ENCODE data around the gene KRT82. TPM values are rescaled to one million over a fixed set of nuclear protein-coding genes. Genes with fewer than 3 reads are reported as not detected.
"Not testable (repeated sequence)": the region's sequence is repeated elsewhere in the genome, so short reads cannot be mapped to it uniquely, and the experiment has no call there.

KRT82 gene
- total RNA-seq, 2 donors from 2014 or later, result not detected

- Histone ChIP-seq H3K4me1 (peaks cover 0 to 7% of the 10 kb centered on the region in 2 donors), H3K36me3 (no peaks in the 10 kb centered on the region), H3K27me3 (no peaks in the 10 kb centered on the region), H3K9me3 (peaks cover 0 to 13% of the 10 kb centered on the region in 2 donors), H3K27ac (peak overlapping the region in 1 of 2 donors; percentile 51), H3K4me3 (no peak overlapping the region)
- DNase-seq (ENCODE audit: low spot score), result no peak
- TF ChIP-seq, protein P1, sequence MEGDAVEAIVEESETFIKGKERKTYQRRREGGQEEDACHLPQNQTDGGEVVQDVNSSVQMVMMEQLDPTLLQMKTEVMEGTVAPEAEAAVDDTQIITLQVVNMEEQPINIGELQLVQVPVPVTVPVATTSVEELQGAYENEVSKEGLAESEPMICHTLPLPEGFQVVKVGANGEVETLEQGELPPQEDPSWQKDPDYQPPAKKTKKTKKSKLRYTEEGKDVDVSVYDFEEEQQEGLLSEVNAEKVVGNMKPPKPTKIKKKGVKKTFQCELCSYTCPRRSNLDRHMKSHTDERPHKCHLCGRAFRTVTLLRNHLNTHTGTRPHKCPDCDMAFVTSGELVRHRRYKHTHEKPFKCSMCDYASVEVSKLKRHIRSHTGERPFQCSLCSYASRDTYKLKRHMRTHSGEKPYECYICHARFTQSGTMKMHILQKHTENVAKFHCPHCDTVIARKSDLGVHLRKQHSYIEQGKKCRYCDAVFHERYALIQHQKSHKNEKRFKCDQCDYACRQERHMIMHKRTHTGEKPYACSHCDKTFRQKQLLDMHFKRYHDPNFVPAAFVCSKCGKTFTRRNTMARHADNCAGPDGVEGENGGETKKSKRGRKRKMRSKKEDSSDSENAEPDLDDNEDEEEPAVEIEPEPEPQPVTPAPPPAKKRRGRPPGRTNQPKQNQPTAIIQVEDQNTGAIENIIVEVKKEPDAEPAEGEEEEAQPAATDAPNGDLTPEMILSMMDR (IDR thresholded peaks at IDR 0.05), result no peak
These were observed 59.1 kb downstream of the KRT82 start for GRCh38 chr12:52347016-52347415.

GRCh38 chr12:52346593-52346992 is 59.5 kb downstream of the KRT82 start:
- TF ChIP-seq, protein P1 (IDR thresholded peaks at IDR 0.05), result no peak
- peaks cover 0 to 13% of the 10 kb centered on the region in 2 donors for H3K9me3 ChIP-seq
- no peak overlapping the region for H3K4me3 ChIP-seq
- no peaks in the 10 kb centered on the region for H3K27me3 ChIP-seq
- no peaks in the 10 kb centered on the region for H3K36me3 ChIP-seq
- H3K27ac ChIP-seq, result peak overlapping the region in 1 of 2 donors; percentile 51
- no peak for DNase-seq (ENCODE audit: low spot score)
- H3K4me1 ChIP-seq, result peaks cover 0 to 3% of the 10 kb centered on the region in 2 donors

GRCh38 chr12:52345041-52345440 is 61.1 kb downstream of the KRT82 start:
- not testable (repeated sequence) for H3K27ac ChIP-seq; DNase-seq (ENCODE audit: low spot score); H3K36me3 ChIP-seq; H3K27me3 ChIP-seq; H3K4me1 ChIP-seq; H3K4me3 ChIP-seq
- peaks cover 0 to 13% of the 10 kb centered on the region in 2 donors for H3K9me3 ChIP-seq

- Histone ChIP-seq H3K9me3 (peaks cover 0 to 13% of the 10 kb centered on the region in 2 donors), H3K4me3 (no peak overlapping the region), H3K27me3 (no peaks in the 10 kb centered on the region), H3K36me3 (no peaks in the 10 kb centered on the region), H3K4me1 (no peaks in the 10 kb centered on the region), H3K27ac (no peak overlapping the region)
- no peak for DNase-seq (ENCODE audit: low spot score)
- TF ChIP-seq, protein P1 (IDR thresholded peaks at IDR 0.05), result no peak
These were observed 62.0 kb downstream of the KRT82 start for GRCh38 chr12:52344111-52344510.

Other genes with a start within 250 kb of the KRT82 start
- gene KRT80, start 214.3 kb downstream of the KRT82 start, total RNA-seq, result 1 to 10 TPM in 1 of 2 donors, under 1 TPM in 1; 0.30 to 1.5 TPM
- 10 to 100 TPM; 14.7 to 58.4 TPM for gene KRT7, start 173.1 kb downstream of the KRT82 start, total RNA-seq
- gene KRT86, start 131.7 kb downstream of the KRT82 start, total RNA-seq, result not detected
- gene KRT81, start 114.8 kb downstream of the KRT82 start, total RNA-seq, result not detected
- gene KRT83, start 84.9 kb downstream of the KRT82 start, total RNA-seq, result not detected
- not detected for gene KRT85, start 38.9 kb downstream of the KRT82 start, total RNA-seq
- gene KRT84, start 20.7 kb downstream of the KRT82 start, total RNA-seq, result under 1 TPM in 1 of 2 donors, not detected in 1; 0.28 TPM
- not detected for gene KRT75, start 28.0 kb upstream of the KRT82 start, total RNA-seq
- not detected for gene KRT6B, start 45.8 kb upstream of the KRT82 start, total RNA-seq
- gene KRT6C, start 67.5 kb upstream of the KRT82 start, total RNA-seq, result not detected
- 1 to 10 TPM in 1 of 2 donors, under 1 TPM in 1; 0.48 to 7.4 TPM for gene KRT6A, start 86.9 kb upstream of the KRT82 start, total RNA-seq
- gene KRT5, start 114.1 kb upstream of the KRT82 start, total RNA-seq, result 10 to 100 TPM in 1 of 2 donors, 1 to 10 TPM in 1; 1.4 to 12.1 TPM
- gene KRT71, start 146.8 kb upstream of the KRT82 start, total RNA-seq, result not detected
- gene KRT74, start 167.5 kb upstream of the KRT82 start, total RNA-seq, result 1 to 10 TPM in 1 of 2 donors, not detected in 1; 2.9 TPM
- gene KRT72, start 195.1 kb upstream of the KRT82 start, total RNA-seq, result not detected
- not detected for gene KRT73, start 212.2 kb upstream of the KRT82 start, total RNA-seq
- not detected for gene KRT2, start 245.9 kb upstream of the KRT82 start, total RNA-seq